Activated T-helper 2 cell treated with anti-CD3 and anti-CD28 coated beads, Interferon-gamma antibody, Interleukin-2, Interleukin-4, amounts not matched to agents 10 μg/mL and 5 μg/mL and 100 μg/mL, durations not matched to agents 14 hours and 24 hours and 36 hours (primary cell): ENCODE results near the gene ERBB4. TPM values are rescaled to one million over a fixed set of nuclear protein-coding genes. Genes with fewer than 3 reads are reported as not detected.
"Not testable (repeated sequence)": the region's sequence is repeated elsewhere in the genome, so short reads cannot be mapped to it uniquely, and the experiment has no call there.

Experiments used
- DNase-seq: peaks from one replicate; pipeline ENCODE4 v3.0.0; 2021; ENCODE audit warnings: low spot score
- H3K27ac Mint-ChIP-seq: one replicate; pipeline ENCODE4 v1.8.0; 2021; ENCODE audit warnings: mixed read lengths
- H3K27me3 Mint-ChIP-seq: one replicate; pipeline ENCODE4 v1.8.0; 2021; ENCODE audit warnings: low read depth, mixed read lengths
- H3K36me3 Mint-ChIP-seq: one replicate; pipeline ENCODE4 v1.8.0; 2021; ENCODE audit warnings: low read depth, mixed read lengths
- H3K4me1 Mint-ChIP-seq: one replicate; pipeline ENCODE4 v1.8.0; 2021; ENCODE audit warnings: low read depth, mixed read lengths
- H3K4me3 Mint-ChIP-seq: one replicate; pipeline ENCODE4 v1.8.0; 2021; ENCODE audit warnings: low read depth, mild to moderate bottlenecking, moderate library complexity, mixed read lengths
- H3K9me3 Mint-ChIP-seq: one replicate; pipeline ENCODE4 v1.8.0; 2021; ENCODE audit warnings: mixed read lengths
- intact Hi-C: fragments of 100-400 bp; cut with micrococcal nuclease; formaldehyde crosslinking; loops from one replicate; pipeline ENCODE4 v1.15.1; 2023
- total RNA-seq: library from RNA; stranded (reverse); gene quantifications from 2 replicates; pipeline ENCODE4 v1.2.3, GENCODE V29; 2022

ERBB4 gene
- total RNA-seq, 1 donor from 2014 or later, result not detected

DNA sequence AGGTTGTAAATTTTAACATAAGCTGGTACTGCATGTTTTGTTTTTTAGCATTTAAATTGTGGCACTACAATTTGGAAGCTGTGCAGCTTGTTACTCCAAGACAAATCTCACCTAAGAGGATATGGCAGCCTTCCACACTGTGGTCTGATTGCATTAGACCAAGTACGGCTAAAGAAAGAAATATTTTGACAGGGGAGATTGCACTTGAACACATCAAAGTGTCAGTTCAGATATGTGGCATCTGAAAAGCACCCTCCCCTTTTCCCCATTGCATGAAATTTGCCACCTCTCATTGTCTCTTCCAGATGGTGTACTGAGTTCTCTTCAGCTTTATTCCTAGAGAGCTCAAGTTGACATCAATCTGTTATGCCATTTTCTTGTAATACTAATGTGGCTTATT is 295.9 kb downstream of the ERBB4 start:
- intact Hi-C loops, result no loop called here
- Mint-ChIP-seq H3K27ac (no peak overlapping the region), H3K4me3 (no peak overlapping the region), H3K4me1 (no peaks in the 10 kb centered on the region), H3K27me3 (no peaks in the 10 kb centered on the region), H3K36me3 (no peaks in the 10 kb centered on the region), H3K9me3 (no peaks in the 10 kb centered on the region)
- no peak for DNase-seq

DNA sequence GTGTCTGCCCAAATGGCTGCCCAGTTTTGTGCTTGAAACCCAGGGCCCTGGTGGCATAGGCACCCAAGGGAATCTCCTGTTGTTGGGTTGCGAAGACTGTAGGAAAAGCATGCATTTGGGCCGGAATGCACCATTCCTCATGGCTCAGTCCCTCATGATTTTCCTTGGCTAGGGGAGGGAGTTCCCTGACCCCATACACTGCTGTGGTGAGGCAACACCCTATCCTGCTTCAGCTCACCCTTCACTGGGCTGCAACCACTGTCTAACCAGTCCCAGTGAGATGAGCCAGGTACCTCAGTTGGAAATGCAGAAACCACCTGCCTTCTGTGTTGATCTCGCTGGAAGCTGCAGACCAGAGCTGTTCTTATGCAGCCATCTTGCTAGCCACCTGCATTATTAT is 300.4 kb downstream of the ERBB4 start:
- H3K4me1 Mint-ChIP-seq, DNase-seq, H3K4me3 Mint-ChIP-seq, H3K9me3 Mint-ChIP-seq, H3K36me3 Mint-ChIP-seq, intact Hi-C loops, H3K27me3 Mint-ChIP-seq, H3K27ac Mint-ChIP-seq: not testable (repeated sequence)

DNA sequence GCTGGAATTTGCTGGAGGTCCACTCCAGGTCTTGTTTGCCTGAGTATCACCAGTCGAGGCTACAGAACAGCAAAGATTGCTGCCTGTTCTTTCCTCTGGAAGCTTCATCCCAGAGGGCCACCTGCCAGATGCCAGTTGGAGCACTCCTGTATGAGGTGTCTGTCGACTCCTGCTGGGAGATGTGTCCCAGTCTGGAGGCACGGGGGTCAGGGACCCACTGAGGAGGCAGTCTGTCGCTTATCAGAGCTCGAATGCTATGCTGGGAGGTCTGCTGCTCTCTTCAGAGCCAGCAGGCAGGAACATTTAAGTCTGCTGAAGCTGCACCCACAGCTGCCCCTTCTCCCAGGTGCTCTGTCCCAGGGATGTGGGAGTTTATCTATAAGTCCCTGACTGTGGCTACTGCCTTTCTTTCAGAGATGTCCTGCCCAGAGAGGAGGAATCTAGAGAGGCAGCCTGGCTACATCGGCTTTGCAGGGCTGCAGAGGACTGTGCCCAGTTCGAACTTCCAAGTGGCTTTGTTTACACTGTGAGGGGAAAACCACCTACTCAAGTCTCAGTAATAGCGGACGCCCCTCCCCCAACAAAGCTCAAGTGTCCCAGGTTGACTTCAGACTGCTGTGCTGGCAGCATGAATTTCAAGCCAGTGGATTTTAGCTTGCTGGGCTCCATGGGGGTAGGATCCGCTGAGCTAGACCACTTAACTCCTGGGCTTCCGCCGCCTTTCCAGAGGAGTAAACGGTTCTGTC is 301.1 kb downstream of the ERBB4 start:
- Mint-ChIP-seq H3K4me3 (no peak overlapping the region), H3K27me3 (no peaks in the 10 kb centered on the region), H3K36me3 (no peaks in the 10 kb centered on the region), H3K4me1 (no peaks in the 10 kb centered on the region), H3K27ac (no peak overlapping the region), H3K9me3 (peaks cover 6% of the 10 kb centered on the region)
- DNase-seq, result no peak
- intact Hi-C loops, result no loop called here

DNA sequence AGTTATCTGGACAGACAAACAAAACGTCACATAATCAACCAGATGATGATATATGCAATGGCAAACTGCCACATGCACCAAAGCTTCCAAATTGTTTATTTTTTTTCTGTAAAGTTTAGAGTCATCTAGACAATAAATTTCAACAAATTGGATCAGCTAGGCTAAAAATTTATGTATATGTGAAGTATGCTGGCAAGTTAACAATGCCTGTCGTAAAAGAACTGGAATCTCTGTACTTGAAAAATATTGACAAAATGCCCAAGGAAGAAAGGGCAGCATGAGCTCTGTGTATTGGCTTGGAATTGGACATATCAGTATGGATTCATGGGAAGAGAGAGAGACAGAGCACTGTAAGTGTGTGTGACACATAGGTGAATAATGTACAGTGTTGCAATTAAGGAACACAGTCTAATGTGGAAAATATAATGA is 309.8 kb downstream of the ERBB4 start:
- Mint-ChIP-seq H3K27me3 (no peaks in the 10 kb centered on the region), H3K36me3 (no peaks in the 10 kb centered on the region), H3K4me1 (no peaks in the 10 kb centered on the region), H3K27ac (no peak overlapping the region), H3K9me3 (no peaks in the 10 kb centered on the region), H3K4me3 (no peak overlapping the region)
- intact Hi-C loops, result no loop called here
- no peak for DNase-seq

DNA sequence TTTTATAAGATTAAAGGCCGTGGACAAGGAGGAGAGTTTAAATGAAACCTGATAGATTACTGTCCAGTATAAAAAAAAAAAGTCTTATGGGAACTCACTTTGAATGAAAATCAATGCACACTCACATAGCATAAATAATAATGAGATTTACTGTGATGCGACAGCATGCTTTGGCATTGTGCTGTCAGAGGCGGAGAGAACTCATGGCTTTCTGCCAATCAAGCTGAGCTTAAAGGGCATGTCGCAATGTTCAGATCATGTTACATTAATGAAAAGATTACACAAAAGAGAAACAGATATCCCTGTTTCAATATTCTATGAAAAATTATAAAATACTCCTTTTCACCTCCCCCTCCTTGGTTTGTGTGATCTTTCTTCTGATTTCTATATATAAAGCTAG is 310.8 kb downstream of the ERBB4 start:
- Mint-ChIP-seq H3K36me3 (no peaks in the 10 kb centered on the region), H3K4me1 (no peaks in the 10 kb centered on the region), H3K4me3 (no peak overlapping the region), H3K27me3 (no peaks in the 10 kb centered on the region), H3K27ac (no peak overlapping the region), H3K9me3 (no peaks in the 10 kb centered on the region)
- no peak for DNase-seq
- intact Hi-C loops, result no loop called here

DNA sequence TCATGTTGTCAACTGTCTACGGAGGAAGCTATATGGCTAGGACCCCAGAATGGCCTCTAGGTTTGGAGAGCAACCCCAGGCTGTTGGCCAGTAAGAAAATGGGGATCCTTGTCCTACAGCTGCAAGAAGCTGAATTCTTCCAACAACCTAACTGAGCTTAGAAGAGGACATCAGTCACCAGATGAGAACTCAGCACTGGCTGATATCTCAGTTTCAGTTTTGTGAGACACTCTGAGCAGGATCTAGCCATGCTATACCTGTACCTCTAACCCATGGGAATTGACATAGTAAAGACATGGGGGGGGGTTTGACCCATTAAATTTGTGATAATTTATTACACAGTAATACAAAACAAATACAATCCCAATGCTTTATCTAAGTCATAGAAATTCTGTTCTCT is 312.5 kb downstream of the ERBB4 start:
- H3K27me3 Mint-ChIP-seq, result no peaks in the 10 kb centered on the region
- no peaks in the 10 kb centered on the region for H3K36me3 Mint-ChIP-seq
- no peaks in the 10 kb centered on the region for H3K4me1 Mint-ChIP-seq
- H3K4me3 Mint-ChIP-seq, result no peak overlapping the region
- H3K27ac Mint-ChIP-seq, result no peak overlapping the region
- H3K9me3 Mint-ChIP-seq, result no peaks in the 10 kb centered on the region
- DNase-seq, result no peak
- intact Hi-C loops, result no loop called here

DNA sequence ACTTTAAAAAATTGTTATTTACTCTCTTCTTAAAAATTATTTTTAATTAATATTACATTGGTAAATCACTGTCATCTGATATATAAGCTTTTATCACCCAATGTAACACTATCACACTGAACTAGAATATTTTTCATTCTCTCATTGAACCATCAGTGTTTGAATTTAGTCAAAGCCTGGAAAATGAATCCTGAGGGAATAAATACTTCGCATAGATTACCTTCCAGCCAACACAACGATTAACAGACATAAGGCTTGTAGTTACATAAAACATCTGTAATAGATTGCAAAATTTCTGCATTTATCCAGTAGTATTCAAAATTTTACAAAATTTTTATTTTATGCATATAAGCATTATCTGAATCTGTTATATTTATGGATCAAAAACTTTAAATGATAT is 314.9 kb downstream of the ERBB4 start:
- intact Hi-C loops, result no loop called here
- Mint-ChIP-seq H3K4me3 (no peak overlapping the region), H3K9me3 (no peaks in the 10 kb centered on the region), H3K4me1 (no peaks in the 10 kb centered on the region), H3K27ac (no peak overlapping the region), H3K27me3 (no peaks in the 10 kb centered on the region), H3K36me3 (no peaks in the 10 kb centered on the region)
- DNase-seq, result no peak

DNA sequence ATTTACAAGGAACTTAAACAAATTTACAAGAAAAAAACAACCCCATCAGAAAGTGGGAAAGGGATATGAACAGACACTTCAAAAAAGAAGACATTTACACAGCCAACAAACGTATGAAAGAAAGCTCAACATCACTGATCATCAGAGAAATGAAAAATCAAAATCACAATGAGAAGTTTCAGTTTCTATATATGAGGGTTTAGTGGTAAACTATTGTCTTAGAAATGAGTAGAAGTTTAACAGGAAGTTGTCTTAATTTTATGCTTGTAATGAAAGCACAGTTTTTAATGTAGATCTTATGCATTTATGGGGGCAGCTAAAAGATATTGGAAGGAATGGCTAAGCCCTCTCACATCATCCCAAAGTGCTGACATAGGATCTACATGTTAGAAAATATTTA is 325.4 kb downstream of the ERBB4 start:
- H3K36me3 Mint-ChIP-seq, result no peaks in the 10 kb centered on the region
- H3K4me1 Mint-ChIP-seq, result no peaks in the 10 kb centered on the region
- no peak overlapping the region for H3K27ac Mint-ChIP-seq
- intact Hi-C loops, result no loop called here
- no peaks in the 10 kb centered on the region for H3K27me3 Mint-ChIP-seq
- DNase-seq, result no peak
- no peak overlapping the region for H3K4me3 Mint-ChIP-seq
- no peaks in the 10 kb centered on the region for H3K9me3 Mint-ChIP-seq

DNA sequence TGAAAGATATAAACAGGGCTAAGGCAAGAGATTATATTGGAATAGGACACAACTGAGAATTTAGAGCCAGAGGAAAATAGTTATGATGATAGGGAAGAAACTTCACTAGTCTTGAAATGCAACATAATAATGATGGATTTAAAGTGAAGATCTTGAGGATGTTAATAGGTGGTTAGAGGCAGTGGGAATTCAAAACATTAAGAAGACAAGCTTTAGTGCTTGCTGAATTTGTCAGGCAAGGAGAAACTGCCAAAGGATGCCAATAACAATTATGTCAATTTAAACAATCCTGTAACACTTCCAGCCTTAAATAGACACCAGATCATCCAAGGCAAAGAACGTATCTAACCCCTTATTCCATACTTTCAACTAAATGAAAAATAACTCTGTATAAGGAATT is 330.1 kb downstream of the ERBB4 start:
- Mint-ChIP-seq H3K9me3 (no peaks in the 10 kb centered on the region), H3K4me1 (no peaks in the 10 kb centered on the region), H3K4me3 (no peak overlapping the region), H3K27me3 (no peaks in the 10 kb centered on the region), H3K36me3 (no peaks in the 10 kb centered on the region), H3K27ac (no peak overlapping the region)
- intact Hi-C loops, result no loop called here
- no peak for DNase-seq

DNA sequence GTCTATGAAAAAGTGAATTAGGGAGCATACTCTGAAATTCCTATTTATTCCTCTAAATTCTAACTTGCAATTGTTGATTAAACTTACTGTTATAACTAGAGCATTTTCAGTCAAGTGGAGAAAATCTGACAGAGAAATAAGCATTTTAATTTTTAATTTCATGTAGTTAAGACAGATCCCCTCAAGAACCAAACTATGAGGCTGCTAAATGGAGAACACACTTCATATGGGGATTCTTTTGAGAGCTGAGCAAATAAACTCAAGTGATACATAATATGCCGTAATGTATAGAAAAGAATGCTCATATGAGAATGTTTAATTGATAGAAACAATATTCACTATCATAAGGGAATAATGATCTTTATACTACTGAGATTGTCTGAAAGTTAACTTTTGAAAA is 340.8 kb downstream of the ERBB4 start:
- H3K4me3 Mint-ChIP-seq, result no peak overlapping the region
- intact Hi-C loops, result no loop called here
- no peaks in the 10 kb centered on the region for H3K27me3 Mint-ChIP-seq
- H3K36me3 Mint-ChIP-seq, result no peaks in the 10 kb centered on the region
- no peak overlapping the region for H3K27ac Mint-ChIP-seq
- no peaks in the 10 kb centered on the region for H3K9me3 Mint-ChIP-seq
- no peak for DNase-seq
- no peaks in the 10 kb centered on the region for H3K4me1 Mint-ChIP-seq

DNA sequence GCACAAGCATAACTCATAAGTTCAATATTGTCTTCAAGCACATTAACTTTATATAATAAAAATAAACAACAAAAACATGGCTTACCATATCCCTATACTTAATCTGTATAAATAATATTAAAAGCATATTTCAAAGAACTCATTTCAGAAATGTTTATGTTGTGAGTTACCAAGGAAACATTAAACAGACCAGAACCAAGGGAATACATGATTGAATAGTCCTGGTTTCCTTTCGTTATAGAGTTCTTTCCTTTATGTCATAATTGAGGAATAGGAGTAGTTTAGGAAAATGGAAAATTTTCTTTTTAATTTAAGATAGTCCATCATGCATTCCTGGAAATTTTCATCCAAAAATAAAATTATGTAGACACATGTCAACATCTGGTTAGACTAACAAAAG is 343.0 kb downstream of the ERBB4 start:
- Mint-ChIP-seq H3K27ac (no peak overlapping the region), H3K27me3 (no peaks in the 10 kb centered on the region), H3K9me3 (no peaks in the 10 kb centered on the region), H3K36me3 (no peaks in the 10 kb centered on the region), H3K4me3 (no peak overlapping the region), H3K4me1 (no peaks in the 10 kb centered on the region)
- no peak for DNase-seq
- intact Hi-C loops, result no loop called here

DNA sequence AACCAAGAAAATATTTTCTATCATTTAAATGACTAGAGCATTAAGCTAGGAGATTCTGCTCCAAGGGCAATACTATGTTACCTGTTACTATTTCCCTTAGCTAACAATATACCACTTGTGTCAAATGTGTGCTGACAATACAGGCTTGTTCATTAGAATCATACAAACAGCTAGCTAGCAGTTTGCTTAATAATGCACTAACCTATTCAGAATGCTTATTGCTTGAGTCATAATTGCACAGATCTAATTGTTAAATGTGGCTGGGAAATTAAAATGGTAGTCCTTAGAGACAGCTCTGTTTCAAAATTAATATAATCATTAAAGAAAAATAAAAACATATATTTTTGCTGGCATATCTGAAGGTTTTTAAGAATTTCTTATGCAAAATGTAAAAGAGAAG is 344.2 kb downstream of the ERBB4 start:
- no peak for DNase-seq
- intact Hi-C loops, result no loop called here
- H3K27me3 Mint-ChIP-seq, result no peaks in the 10 kb centered on the region
- no peaks in the 10 kb centered on the region for H3K9me3 Mint-ChIP-seq
- no peak overlapping the region for H3K27ac Mint-ChIP-seq
- no peaks in the 10 kb centered on the region for H3K36me3 Mint-ChIP-seq
- H3K4me1 Mint-ChIP-seq, result no peaks in the 10 kb centered on the region
- no peak overlapping the region for H3K4me3 Mint-ChIP-seq

DNA sequence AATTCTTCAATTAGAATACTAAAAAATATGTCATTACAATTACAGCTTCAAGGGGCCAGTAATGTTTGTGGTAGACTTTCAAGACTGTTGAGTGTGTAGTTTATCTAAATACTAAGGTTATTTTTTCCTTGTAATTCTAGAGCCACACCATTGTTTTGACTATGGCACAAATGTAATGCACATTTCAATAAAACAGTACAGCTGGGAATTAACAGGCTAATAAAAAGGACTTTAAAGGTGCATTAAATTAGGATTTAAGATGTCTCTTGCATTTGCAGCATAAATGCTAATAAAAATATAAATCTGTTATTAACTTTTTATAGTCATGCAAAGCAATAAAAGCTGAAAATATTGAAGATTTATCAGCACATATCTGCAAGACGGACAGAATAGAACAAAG is 344.8 kb downstream of the ERBB4 start:
- no peak overlapping the region for H3K27ac Mint-ChIP-seq
- no peak for DNase-seq
- H3K36me3 Mint-ChIP-seq, result no peaks in the 10 kb centered on the region
- no peak overlapping the region for H3K4me3 Mint-ChIP-seq
- H3K4me1 Mint-ChIP-seq, result no peaks in the 10 kb centered on the region
- H3K9me3 Mint-ChIP-seq, result no peaks in the 10 kb centered on the region
- intact Hi-C loops, result no loop called here
- H3K27me3 Mint-ChIP-seq, result no peaks in the 10 kb centered on the region

DNA sequence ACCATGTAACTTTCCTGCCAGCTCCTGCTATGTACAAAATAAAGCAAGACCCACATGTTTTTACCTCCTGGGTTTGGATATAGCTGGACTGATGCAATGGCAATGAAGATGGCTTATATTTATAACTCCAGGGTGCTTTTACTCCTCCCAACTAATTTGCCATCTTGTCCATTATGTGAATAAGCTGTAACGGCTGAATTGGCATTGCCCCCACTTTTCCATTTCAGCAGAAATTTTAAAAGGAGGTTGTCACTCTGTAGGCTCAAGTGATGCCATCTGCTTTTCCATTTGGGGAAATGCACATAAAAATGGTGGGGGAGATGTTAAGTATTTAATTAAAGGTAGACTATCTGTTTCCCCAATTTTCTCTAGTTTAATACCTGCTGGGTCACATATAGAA is 345.5 kb downstream of the ERBB4 start:
- intact Hi-C loops, result no loop called here

More for the DNA sequence above, 345.5 kb downstream of the ERBB4 start:
- Mint-ChIP-seq H3K27me3 (no peaks in the 10 kb centered on the region), H3K4me3 (no peak overlapping the region), H3K27ac (no peak overlapping the region), H3K4me1 (no peaks in the 10 kb centered on the region), H3K36me3 (no peaks in the 10 kb centered on the region), H3K9me3 (no peaks in the 10 kb centered on the region)
- DNase-seq, result no peak
